Astrocyte (in vitro differentiated cells and primary cell): ENCODE measurements around the gene COL23A1. TPM values are rescaled to one million over a fixed set of nuclear protein-coding genes. Genes with fewer than 3 reads are reported as not detected.

Experiments
- DNase-seq: peaks from one replicate; pipeline ENCODE4 v3.0.0-alpha.2; 2010; ENCODE audit warnings: low read depth
- FAIRE-seq: peaks from 2 replicates; lab custom pipeline; 2011; peaks lifted over from hg19 to GRCh38; lab: Jason Lieb, UNC
- H2AFZ ChIP-seq: 2 replicates; pipeline ENCODE4 v1.6.0; 2012; ENCODE audit warnings: low read depth, low read length, inconsistent platforms
- H3K27ac ChIP-seq: 2 replicates; pipeline ENCODE4 v1.5.1; 2011; ENCODE audit warnings: low read depth, low read length, inconsistent platforms
- H3K27me3 ChIP-seq: 2 replicates; pipeline ENCODE4 v1.6.0; 2011; ENCODE audit warnings: low read length, inconsistent platforms; ENCODE audit not compliant: insufficient read depth
- H3K36me3 ChIP-seq: 2 replicates; pipeline ENCODE4 v1.5.1; 2011; ENCODE audit warnings: low read length, inconsistent platforms; ENCODE audit not compliant: insufficient read depth
- H3K4me1 ChIP-seq: 2 replicates; pipeline ENCODE4 v1.5.1; 2011; ENCODE audit warnings: low read length, inconsistent platforms; ENCODE audit not compliant: insufficient read depth
- H3K4me2 ChIP-seq: 2 replicates; pipeline ENCODE4 v1.6.0; 2012; ENCODE audit warnings: low read length, inconsistent platforms
- H3K4me3 ChIP-seq: 2 replicates; pipeline ENCODE4 v1.5.1; 2011; ENCODE audit warnings: low read depth, mild to moderate bottlenecking, low read length, inconsistent platforms; ENCODE audit not compliant: insufficient read depth
- H3K79me2 ChIP-seq: 2 replicates; pipeline ENCODE4 v1.6.0; 2012; ENCODE audit warnings: mild to moderate bottlenecking, low read length, inconsistent platforms; ENCODE audit not compliant: insufficient read depth
- H3K9ac ChIP-seq: 2 replicates; pipeline ENCODE4 v1.6.0; 2012; ENCODE audit warnings: mild to moderate bottlenecking, low read length, inconsistent platforms
- H3K9me3 ChIP-seq: 2 replicates; pipeline ENCODE4 v1.5.1; 2012; ENCODE audit warnings: low read depth, mild to moderate bottlenecking, low read length, inconsistent platforms; ENCODE audit not compliant: insufficient read depth
- H4K20me1 ChIP-seq: 2 replicates; pipeline ENCODE4 v1.6.0; 2012; ENCODE audit warnings: low read length, inconsistent platforms; ENCODE audit not compliant: insufficient read depth
- H3K27ac Mint-ChIP-seq: one replicate; pipeline ENCODE4 v1.8.0; 2021; ENCODE audit warnings: mild to moderate bottlenecking, mixed read lengths; ENCODE audit not compliant: unreplicated experiment
- H3K27me3 Mint-ChIP-seq: one replicate; pipeline ENCODE4 v1.8.0; 2021; ENCODE audit warnings: low read depth, mixed read lengths; ENCODE audit not compliant: unreplicated experiment
- H3K36me3 Mint-ChIP-seq: one replicate; pipeline ENCODE4 v1.8.0; 2021; ENCODE audit warnings: low read depth, mixed read lengths; ENCODE audit not compliant: unreplicated experiment
- H3K4me1 Mint-ChIP-seq: one replicate; pipeline ENCODE4 v1.8.0; 2021; ENCODE audit warnings: low read depth, mixed read lengths; ENCODE audit not compliant: unreplicated experiment
- H3K4me3 Mint-ChIP-seq: one replicate; pipeline ENCODE4 v1.8.0; 2021; ENCODE audit warnings: mild to moderate bottlenecking, moderate library complexity, mixed read lengths; ENCODE audit not compliant: unreplicated experiment
- H3K9me3 Mint-ChIP-seq: one replicate; pipeline ENCODE4 v1.8.0; 2021; ENCODE audit warnings: mild to moderate bottlenecking, mixed read lengths; ENCODE audit not compliant: unreplicated experiment
- CTCF ChIP-seq: IDR thresholded peaks from 2 replicates; pipeline ENCODE4 v1.5.1; 2011; ENCODE audit warnings: low read depth, mild to moderate bottlenecking, inconsistent platforms, low read length, moderate library complexity; ENCODE audit not compliant: insufficient read depth
- EZH2 ChIP-seq: IDR thresholded peaks from 2 replicates; pipeline ENCODE4 v1.6.1; 2012; ENCODE audit warnings: mild to moderate bottlenecking, low read length, inconsistent platforms; ENCODE audit not compliant: insufficient read depth
- total RNA-seq: library from RNA; stranded (reverse); gene quantifications from 2 replicates; pipeline ENCODE4 v1.2.1, GENCODE V29; 2021

The COL23A1 gene
- total RNA-seq, 1 donor from 2014 or later: 0.16 TPM

- Histone ChIP-seq H3K4me3 (no peak overlapping the region), H3K79me2 (peaks cover 29% of the 10 kb centered on the region), H4K20me1 (peaks cover 21% of the 10 kb centered on the region), H3K27ac (no peak overlapping the region), H2AFZ (no peak overlapping the region), H3K9ac (no peak overlapping the region), H3K4me2 (no peak overlapping the region), H3K27me3 (no peaks in the 10 kb centered on the region), H3K9me3 (no peaks in the 10 kb centered on the region), H3K4me1 (peaks cover 22% of the 10 kb centered on the region), H3K36me3 (no peaks in the 10 kb centered on the region)
- DNase-seq: no peak
- peaks cover 2% of the 10 kb centered on the region for H3K27me3 Mint-ChIP-seq
- H3K36me3 Mint-ChIP-seq: peaks cover 14% of the 10 kb centered on the region
- H3K4me3 Mint-ChIP-seq: no peak overlapping the region
- no peak for FAIRE-seq
- no peak overlapping the region for H3K27ac Mint-ChIP-seq
- peaks cover 2% of the 10 kb centered on the region for H3K9me3 Mint-ChIP-seq
- TF ChIP-seq EZH2: no peak
- TF ChIP-seq CTCF: no peak
- H3K4me1 Mint-ChIP-seq: peaks cover 13% of the 10 kb centered on the region
Measured at GRCh38 chr5:178234121-178234749, 356.0 kb downstream of the COL23A1 start.

DNA sequence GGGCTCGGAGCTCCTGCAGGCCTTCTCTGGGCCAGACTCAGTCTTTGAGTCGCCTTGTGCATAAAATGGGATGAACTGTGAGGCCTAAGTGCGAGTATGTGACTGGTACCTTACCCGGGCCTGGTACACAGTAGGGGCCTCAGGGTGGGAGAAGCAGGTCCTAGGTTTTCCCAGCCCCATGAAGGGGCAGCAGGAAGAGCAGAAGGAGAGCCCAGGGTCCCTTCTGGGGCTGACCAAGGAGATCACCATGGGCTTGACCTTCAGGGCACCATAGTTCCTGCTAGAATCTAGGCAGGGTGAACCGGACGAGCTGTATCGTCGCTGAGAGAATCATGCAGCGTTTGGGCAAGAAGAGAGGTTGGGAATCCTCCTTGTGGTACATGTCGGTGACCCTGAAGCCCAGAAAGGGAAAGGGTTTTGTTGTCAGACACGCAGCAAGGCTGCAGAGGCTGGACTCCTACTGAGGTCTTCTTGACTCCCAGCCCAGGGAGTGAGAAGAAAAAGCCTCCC, 357.2 kb downstream of the COL23A1 start:
- FAIRE-seq: no peak
- Mint-ChIP-seq H3K4me1 (peaks cover 13% of the 10 kb centered on the region), H3K9me3 (peaks cover 2% of the 10 kb centered on the region), H3K27ac (peak overlapping the region; percentile 62), H3K4me3 (peak overlapping the region; percentile 77), H3K36me3 (peaks cover 18% of the 10 kb centered on the region), H3K27me3 (no peaks in the 10 kb centered on the region)
- H3K4me2 ChIP-seq: peak overlapping the region; percentile 97
- peak overlapping the region; percentile 68 for H3K27ac ChIP-seq
- H3K9ac ChIP-seq: peak overlapping the region; percentile 86
- H3K4me1 ChIP-seq: peaks cover 22% of the 10 kb centered on the region
- H3K4me3 ChIP-seq: peak overlapping the region; percentile 83
- no peak for DNase-seq
- H4K20me1 ChIP-seq: peaks cover 29% of the 10 kb centered on the region
- TF ChIP-seq EZH2 (no peak), CTCF (no peak)
- no peaks in the 10 kb centered on the region for H3K9me3 ChIP-seq
- peaks cover 9% of the 10 kb centered on the region for H3K36me3 ChIP-seq
- H2AFZ ChIP-seq: peak overlapping the region; percentile 93
- H3K27me3 ChIP-seq: no peaks in the 10 kb centered on the region
- H3K79me2 ChIP-seq: peaks cover 37% of the 10 kb centered on the region
